H1 (cell line): ENCODE results near the gene LINGO4. TPM values are rescaled to one million over a fixed set of nuclear protein-coding genes. Genes with fewer than 3 reads are reported as not detected.

ENCODE experiments used
- CTBP2 ChIP-seq: IDR thresholded peaks from 2 replicates; pipeline ENCODE4 v1.7.0; 2011; ENCODE audit warnings: borderline replicate concordance, mild to moderate bottlenecking, moderate library complexity, mixed read lengths, low read length; ENCODE audit not compliant: insufficient read depth, insufficient read length
- KDM5A ChIP-seq: fragments of 200-600 bp; IDR thresholded peaks from 2 replicates; pipeline ENCODE4 v1.7.1; 2012; ENCODE audit warnings: mild to moderate bottlenecking, low read length, inconsistent platforms, mixed read lengths
- POLR2A ChIP-seq, 2 experiments: IDR thresholded peaks; 1 replicate in 1 of 2; 2 replicates in 1 of 2; pipeline ENCODE4 v1.6.1; 2011; ENCODE audit warnings: low read depth in 2 of 2, low read length in 2 of 2, mild to moderate bottlenecking in 2 of 2; ENCODE audit errors: control extremely low read depth in 1 of 2
- polyA plus RNA-seq, 7 experiments: library from polyadenylated mRNA; depleted of rRNA in 3 of 7; stranded (reverse) in 5 of 7; unstranded in 2 of 7; fragments of >200 nt in 5 of 7; fragments of 200-250 nt in 2 of 7; gene quantifications; 1 replicate in 5 of 7; 2 replicates in 1 of 7; 4 replicates in 1 of 7; pipeline versions ENCODE4 v1.2.1 to v1.2.3, GENCODE V29; 2011 to 2013; ENCODE audit warnings: missing spikeins in 2 of 7, mixed read lengths in 2 of 7
- total RNA-seq: library from RNA; stranded (reverse); fragmentation: NEBNext Ultra II Directional; extraction: Animal tissue kit (Norgen Biotek cat#: 25700); gene quantifications from 2 replicates; pipeline ENCODE4 v1.2.1, GENCODE V29; 2021
- TF ChIP-seq, protein P1 (sequence below): fragments of 300-600 bp; sonication (generic); IDR thresholded peaks from 2 replicates; pipeline ENCODE4 v1.7.1; 2012; ENCODE audit warnings: low read length, moderate library complexity, mild to moderate bottlenecking, inconsistent platforms; ENCODE audit not compliant: insufficient replicate concordance

LINGO4 gene
- total and polyA plus RNA-seq, 2 of the 8 experiments (the other 6 are each of a cell fraction or from before 2014, with no cell fraction given) = 0.03 TPM; not detected in 1

- TF ChIP-seq, protein P1, sequence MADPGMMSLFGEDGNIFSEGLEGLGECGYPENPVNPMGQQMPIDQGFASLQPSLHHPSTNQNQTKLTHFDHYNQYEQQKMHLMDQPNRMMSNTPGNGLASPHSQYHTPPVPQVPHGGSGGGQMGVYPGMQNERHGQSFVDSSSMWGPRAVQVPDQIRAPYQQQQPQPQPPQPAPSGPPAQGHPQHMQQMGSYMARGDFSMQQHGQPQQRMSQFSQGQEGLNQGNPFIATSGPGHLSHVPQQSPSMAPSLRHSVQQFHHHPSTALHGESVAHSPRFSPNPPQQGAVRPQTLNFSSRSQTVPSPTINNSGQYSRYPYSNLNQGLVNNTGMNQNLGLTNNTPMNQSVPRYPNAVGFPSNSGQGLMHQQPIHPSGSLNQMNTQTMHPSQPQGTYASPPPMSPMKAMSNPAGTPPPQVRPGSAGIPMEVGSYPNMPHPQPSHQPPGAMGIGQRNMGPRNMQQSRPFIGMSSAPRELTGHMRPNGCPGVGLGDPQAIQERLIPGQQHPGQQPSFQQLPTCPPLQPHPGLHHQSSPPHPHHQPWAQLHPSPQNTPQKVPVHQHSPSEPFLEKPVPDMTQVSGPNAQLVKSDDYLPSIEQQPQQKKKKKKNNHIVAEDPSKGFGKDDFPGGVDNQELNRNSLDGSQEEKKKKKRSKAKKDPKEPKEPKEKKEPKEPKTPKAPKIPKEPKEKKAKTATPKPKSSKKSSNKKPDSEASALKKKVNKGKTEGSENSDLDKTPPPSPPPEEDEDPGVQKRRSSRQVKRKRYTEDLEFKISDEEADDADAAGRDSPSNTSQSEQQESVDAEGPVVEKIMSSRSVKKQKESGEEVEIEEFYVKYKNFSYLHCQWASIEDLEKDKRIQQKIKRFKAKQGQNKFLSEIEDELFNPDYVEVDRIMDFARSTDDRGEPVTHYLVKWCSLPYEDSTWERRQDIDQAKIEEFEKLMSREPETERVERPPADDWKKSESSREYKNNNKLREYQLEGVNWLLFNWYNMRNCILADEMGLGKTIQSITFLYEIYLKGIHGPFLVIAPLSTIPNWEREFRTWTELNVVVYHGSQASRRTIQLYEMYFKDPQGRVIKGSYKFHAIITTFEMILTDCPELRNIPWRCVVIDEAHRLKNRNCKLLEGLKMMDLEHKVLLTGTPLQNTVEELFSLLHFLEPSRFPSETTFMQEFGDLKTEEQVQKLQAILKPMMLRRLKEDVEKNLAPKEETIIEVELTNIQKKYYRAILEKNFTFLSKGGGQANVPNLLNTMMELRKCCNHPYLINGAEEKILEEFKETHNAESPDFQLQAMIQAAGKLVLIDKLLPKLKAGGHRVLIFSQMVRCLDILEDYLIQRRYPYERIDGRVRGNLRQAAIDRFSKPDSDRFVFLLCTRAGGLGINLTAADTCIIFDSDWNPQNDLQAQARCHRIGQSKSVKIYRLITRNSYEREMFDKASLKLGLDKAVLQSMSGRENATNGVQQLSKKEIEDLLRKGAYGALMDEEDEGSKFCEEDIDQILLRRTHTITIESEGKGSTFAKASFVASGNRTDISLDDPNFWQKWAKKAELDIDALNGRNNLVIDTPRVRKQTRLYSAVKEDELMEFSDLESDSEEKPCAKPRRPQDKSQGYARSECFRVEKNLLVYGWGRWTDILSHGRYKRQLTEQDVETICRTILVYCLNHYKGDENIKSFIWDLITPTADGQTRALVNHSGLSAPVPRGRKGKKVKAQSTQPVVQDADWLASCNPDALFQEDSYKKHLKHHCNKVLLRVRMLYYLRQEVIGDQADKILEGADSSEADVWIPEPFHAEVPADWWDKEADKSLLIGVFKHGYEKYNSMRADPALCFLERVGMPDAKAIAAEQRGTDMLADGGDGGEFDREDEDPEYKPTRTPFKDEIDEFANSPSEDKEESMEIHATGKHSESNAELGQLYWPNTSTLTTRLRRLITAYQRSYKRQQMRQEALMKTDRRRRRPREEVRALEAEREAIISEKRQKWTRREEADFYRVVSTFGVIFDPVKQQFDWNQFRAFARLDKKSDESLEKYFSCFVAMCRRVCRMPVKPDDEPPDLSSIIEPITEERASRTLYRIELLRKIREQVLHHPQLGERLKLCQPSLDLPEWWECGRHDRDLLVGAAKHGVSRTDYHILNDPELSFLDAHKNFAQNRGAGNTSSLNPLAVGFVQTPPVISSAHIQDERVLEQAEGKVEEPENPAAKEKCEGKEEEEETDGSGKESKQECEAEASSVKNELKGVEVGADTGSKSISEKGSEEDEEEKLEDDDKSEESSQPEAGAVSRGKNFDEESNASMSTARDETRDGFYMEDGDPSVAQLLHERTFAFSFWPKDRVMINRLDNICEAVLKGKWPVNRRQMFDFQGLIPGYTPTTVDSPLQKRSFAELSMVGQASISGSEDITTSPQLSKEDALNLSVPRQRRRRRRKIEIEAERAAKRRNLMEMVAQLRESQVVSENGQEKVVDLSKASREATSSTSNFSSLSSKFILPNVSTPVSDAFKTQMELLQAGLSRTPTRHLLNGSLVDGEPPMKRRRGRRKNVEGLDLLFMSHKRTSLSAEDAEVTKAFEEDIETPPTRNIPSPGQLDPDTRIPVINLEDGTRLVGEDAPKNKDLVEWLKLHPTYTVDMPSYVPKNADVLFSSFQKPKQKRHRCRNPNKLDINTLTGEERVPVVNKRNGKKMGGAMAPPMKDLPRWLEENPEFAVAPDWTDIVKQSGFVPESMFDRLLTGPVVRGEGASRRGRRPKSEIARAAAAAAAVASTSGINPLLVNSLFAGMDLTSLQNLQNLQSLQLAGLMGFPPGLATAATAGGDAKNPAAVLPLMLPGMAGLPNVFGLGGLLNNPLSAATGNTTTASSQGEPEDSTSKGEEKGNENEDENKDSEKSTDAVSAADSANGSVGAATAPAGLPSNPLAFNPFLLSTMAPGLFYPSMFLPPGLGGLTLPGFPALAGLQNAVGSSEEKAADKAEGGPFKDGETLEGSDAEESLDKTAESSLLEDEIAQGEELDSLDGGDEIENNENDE = no peak
- no peak for TF ChIP-seq CTBP2
- no peak for TF ChIP-seq POLR2A (IDR thresholded peaks at IDR 0.05; ENCODE audit: control extremely low read depth in 1 of 2, low read depth in 2 of 2, low read length in 2 of 2)
- no peak for TF ChIP-seq KDM5A
These were observed 15.7 kb upstream of the LINGO4 start (continued) for GRCh38 chr1:151820940-151821339.
